Keratinocyte (primary cell): ENCODE results near the gene RALGAPA2. TPM values are rescaled to one million over a fixed set of nuclear protein-coding genes. Genes with fewer than 3 reads are reported as not detected.

Experiments
- DNase-seq: peaks from one replicate; pipeline ENCODE4 v3.0.0-alpha.2; 2011; ENCODE audit warnings: low read depth, missing footprints, low spot score
- FAIRE-seq: peaks from 2 replicates; lab custom pipeline; 2011; peaks lifted over from hg19 to GRCh38; lab: Jason Lieb, UNC
- H2AFZ ChIP-seq: 2 replicates; pipeline ENCODE4 v1.6.0; 2012; ENCODE audit warnings: low read length, control low read depth, inconsistent platforms; ENCODE audit not compliant: control insufficient read depth
- H3K27ac ChIP-seq: 2 replicates; pipeline ENCODE4 v1.5.1; 2011; ENCODE audit warnings: low read length; ENCODE audit not compliant: control insufficient read depth, insufficient read depth
- H3K27me3 ChIP-seq: 3 replicates; pipeline ENCODE4 v1.6.0; 2011; ENCODE audit warnings: low read length; ENCODE audit not compliant: control insufficient read depth, insufficient read depth; ENCODE audit errors: extremely low read depth
- H3K36me3 ChIP-seq, 2 experiments: 2 replicates in 1 of 2; 3 replicates in 1 of 2; pipeline ENCODE4 v1.5.1; 2011; ENCODE audit warnings: low read length in 2 of 2, mild to moderate bottlenecking in 1 of 2; ENCODE audit not compliant: control insufficient read depth in 2 of 2, insufficient read depth in 2 of 2; ENCODE audit errors: extremely low read depth in 1 of 2
- H3K4me1 ChIP-seq: 3 replicates; pipeline ENCODE4 v1.5.1; 2011; ENCODE audit warnings: low read length; ENCODE audit not compliant: control insufficient read depth, insufficient read depth; ENCODE audit errors: extremely low read depth
- H3K4me2 ChIP-seq: 3 replicates; pipeline ENCODE4 v1.6.0; 2011; ENCODE audit warnings: low read depth, low read length; ENCODE audit not compliant: control insufficient read depth, insufficient read depth; ENCODE audit errors: extremely low read depth
- H3K4me3 ChIP-seq, 3 experiments: fragments of 200-600 bp in 1 of 3; sonication (generic) in 1 of 3; 2 replicates in 2 of 3; 3 replicates in 1 of 3; pipeline ENCODE4 v1.5.1; 2011 to 2016; ENCODE audit warnings: low read length in 3 of 3, mild to moderate bottlenecking in 3 of 3, control low read depth in 2 of 3, inconsistent platforms in 1 of 3, low read depth in 1 of 3, mixed read lengths in 1 of 3, mixed run types in 1 of 3, moderate library complexity in 1 of 3; ENCODE audit not compliant: control insufficient read depth in 2 of 3, insufficient read depth in 2 of 3; ENCODE audit errors: extremely low read depth in 1 of 3
- H3K79me2 ChIP-seq: 2 replicates; pipeline ENCODE4 v1.6.0; 2012; ENCODE audit warnings: low read length; ENCODE audit not compliant: control insufficient read depth, insufficient read depth
- H3K9ac ChIP-seq: 3 replicates; pipeline ENCODE4 v1.6.0; 2011; ENCODE audit warnings: low read length; ENCODE audit not compliant: control insufficient read depth, insufficient read depth; ENCODE audit errors: extremely low read depth
- H3K9me1 ChIP-seq: 3 replicates; pipeline ENCODE4 v1.6.0; 2011; ENCODE audit warnings: low read length; ENCODE audit not compliant: control insufficient read depth, insufficient read depth; ENCODE audit errors: extremely low read depth
- H3K9me3 ChIP-seq: 2 replicates; pipeline ENCODE4 v1.5.1; 2012; ENCODE audit warnings: low read depth, low read length; ENCODE audit not compliant: control insufficient read depth
- H4K20me1 ChIP-seq: 3 replicates; pipeline ENCODE4 v1.6.0; 2011; ENCODE audit warnings: low read length; ENCODE audit not compliant: control insufficient read depth, insufficient read depth; ENCODE audit errors: extremely low read depth
- CTCF ChIP-seq, 3 experiments: IDR thresholded peaks in 1 of 3; conservative IDR thresholded peaks in 1 of 3; optimal IDR thresholded peaks in 1 of 3; 2 replicates in 2 of 3; 3 replicates in 1 of 3; pipeline versions ENCODE3 to v1.5.1; 2011; ENCODE audit warnings: low read length in 3 of 3, mild to moderate bottlenecking in 3 of 3, moderate library complexity in 2 of 3, control low read depth in 1 of 3, inconsistent platforms in 1 of 3; ENCODE audit not compliant: insufficient read depth in 2 of 3; ENCODE audit errors: extremely low read depth in 1 of 3
- EZH2 ChIP-seq: IDR thresholded peaks from one replicate; pipeline ENCODE4 v1.6.1; 2012; ENCODE audit warnings: inconsistent platforms, mild to moderate bottlenecking, low read length, moderate library complexity
- dilution Hi-C: fragments of 300-500 bp; cut with MboI; formaldehyde crosslinking; loops from one replicate; pipeline ENCODE4 v1.7.0; 2020; ENCODE audit warnings: low sequenced_read_pairs; ENCODE audit not compliant: extremely low pct_ligation_motif_present
- polyA plus RNA-seq, 5 experiments: library from polyadenylated mRNA; depleted of rRNA in 3 of 5; stranded (reverse) in 3 of 5; stranded (forward) in 1 of 5; unstranded in 1 of 5; fragments of >200 nt; gene quantifications; 1 replicate in 1 of 5; 2 replicates in 3 of 5; 3 replicates in 1 of 5; pipeline versions ENCODE4 v1.2.1 to v1.2.3, GENCODE V29; 2011 to 2012; ENCODE audit warnings: missing spikeins in 2 of 5, low read depth in 1 of 5, low replicate concordance in 1 of 5

Gene RALGAPA2
- polyA plus RNA-seq, 1 donor (not counting 4 experiments of a cell fraction or from before 2014, with no cell fraction given), result 3.2 TPM

- Histone ChIP-seq H3K9ac (no peak overlapping the region), H3K4me1 (no peaks in the 10 kb centered on the region), H3K4me2 (no peak overlapping the region), H3K27ac (no peak overlapping the region), H3K79me2 (no peaks in the 10 kb centered on the region), H3K27me3 (no peaks in the 10 kb centered on the region), H3K9me3 (no peaks in the 10 kb centered on the region), H3K9me1 (no peaks in the 10 kb centered on the region), H4K20me1 (no peaks in the 10 kb centered on the region), H3K36me3 (no peaks in the 10 kb centered on the region), H2AFZ (no peak overlapping the region), H3K4me3 (no peak overlapping the region)
- dilution Hi-C loops, result no loop called here
- TF ChIP-seq CTCF (optimal IDR thresholded peaks at IDR 0.05 in 1 of 3, IDR thresholded peaks at IDR 0.05 in 1 of 3, conservative IDR thresholded peaks at IDR 0.05 in 1 of 3; ENCODE audit: extremely low read depth in 1 of 3, insufficient read depth in 2 of 3, low read length in 3 of 3) (no peak), EZH2 (no peak)
- FAIRE-seq, result no peak
- DNase-seq, result no peak
These were observed 9.9 kb downstream of the RALGAPA2 start for GRCh38 chr20:20702330-20703245.

- Histone ChIP-seq H3K4me3 (no peak overlapping the region), H3K27ac (no peak overlapping the region), H3K27me3 (no peaks in the 10 kb centered on the region), H3K9me3 (no peaks in the 10 kb centered on the region), H3K36me3 (no peaks in the 10 kb centered on the region), H4K20me1 (no peaks in the 10 kb centered on the region), H3K4me2 (no peak overlapping the region), H3K9me1 (no peaks in the 10 kb centered on the region), H3K79me2 (no peaks in the 10 kb centered on the region), H2AFZ (no peak overlapping the region), H3K9ac (no peak overlapping the region), H3K4me1 (no peaks in the 10 kb centered on the region)
- dilution Hi-C loops, result no loop called here
- no peak for TF ChIP-seq EZH2
- TF ChIP-seq CTCF (optimal IDR thresholded peaks at IDR 0.05 in 1 of 3, IDR thresholded peaks at IDR 0.05 in 1 of 3, conservative IDR thresholded peaks at IDR 0.05 in 1 of 3; ENCODE audit: extremely low read depth in 1 of 3, insufficient read depth in 2 of 3, low read length in 3 of 3), result no peak
- no peak for FAIRE-seq
- DNase-seq, result no peak
These were observed 12.5 kb downstream of the RALGAPA2 start for GRCh38 chr20:20699917-20700316.
